ENCODE data around the gene PRKCZ. TPM values are rescaled to one million over a fixed set of nuclear protein-coding genes. Genes with fewer than 3 reads are reported as not detected.

The PRKCZ gene
- total RNA-seq, 1 experiment from 2014 or later: 45.9 TPM

- Histone ChIP-seq H3K4me3 (ENCODE audit: low read depth, low read length) (no peak overlapping the region), H3K4me1 (no peaks in the 10 kb centered on the region), H3K27me3 (replicated peaks; ENCODE audit: control insufficient read depth, insufficient read depth, low read length) (no peaks in the 10 kb centered on the region), H3K9me3 (peaks cover 10% of the 10 kb centered on the region), H3K36me3 (ENCODE audit: control insufficient read depth, insufficient read depth, low read length) (no peaks in the 10 kb centered on the region)
- no peak overlapping the region for H3K27ac Mint-ChIP-seq (ENCODE audit: unreplicated experiment)
- H3K4me3 Mint-ChIP-seq (ENCODE audit: unreplicated experiment): no peak overlapping the region
- no TSS peak for BruUV-seq (replicated peaks)
- H3K27me3 Mint-ChIP-seq (ENCODE audit: insufficient read depth, unreplicated experiment): no peaks in the 10 kb centered on the region
- peaks cover 28% of the 10 kb centered on the region for H3K36me3 Mint-ChIP-seq (ENCODE audit: insufficient read depth, unreplicated experiment)
- TF ChIP-seq CTCF (IDR thresholded peaks at IDR 0.05; ENCODE audit: insufficient read depth in 1 of 2, low read depth in 1 of 2, low read length in 1 of 2, severe bottlenecking in 1 of 2, unreplicated experiment in 1 of 2): no peak
- intact Hi-C loops (cut with micrococcal nuclease; ENCODE audit: unreplicated experiment): no loop called here
- CTCF ChIA-PET: no interaction called here
- no peak for DNase-seq
- POLR2A ChIA-PET: no interaction called here
- peaks cover 21% of the 10 kb centered on the region for H3K9me3 Mint-ChIP-seq (ENCODE audit: unreplicated experiment)
- H3K4me1 Mint-ChIP-seq (ENCODE audit: low read depth, unreplicated experiment): no peaks in the 10 kb centered on the region
These were observed 30.7 kb downstream of the PRKCZ start for GRCh38 chr1:2080884-2081283.

DNA sequence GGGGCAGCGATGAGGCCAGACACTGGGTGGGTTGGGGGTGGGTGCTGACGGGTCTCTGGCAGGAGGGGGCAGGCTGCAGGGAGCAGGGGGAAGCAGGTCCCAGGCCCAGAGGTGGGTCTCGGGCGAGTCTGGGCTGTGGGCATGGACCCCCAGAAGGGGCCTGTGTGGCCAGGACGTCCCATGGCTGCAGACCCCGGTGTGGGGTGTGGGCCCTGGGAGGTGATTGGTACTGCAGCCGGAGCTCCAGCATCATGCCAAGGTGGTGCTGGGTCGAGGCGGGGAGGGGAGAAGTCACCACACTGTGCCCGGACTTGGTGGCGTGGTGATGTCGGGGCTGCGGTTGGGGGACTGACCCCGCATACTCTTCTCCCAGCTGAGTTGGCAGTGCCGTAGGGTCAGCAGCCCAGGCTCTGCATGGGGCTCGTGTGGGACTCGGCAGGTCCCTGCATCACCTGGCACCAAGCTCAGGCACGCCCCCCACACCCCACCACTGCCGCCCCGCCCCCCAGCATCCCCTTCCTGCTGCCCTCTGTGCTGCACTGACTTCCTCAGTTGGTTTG lies 31.2 kb downstream of the PRKCZ start:
- intact Hi-C loops (cut with micrococcal nuclease; ENCODE audit: unreplicated experiment): no loop called here
- Mint-ChIP-seq H3K4me1 (ENCODE audit: low read depth, unreplicated experiment) (no peaks in the 10 kb centered on the region), H3K9me3 (ENCODE audit: unreplicated experiment) (peaks cover 21% of the 10 kb centered on the region), H3K4me3 (ENCODE audit: unreplicated experiment) (no peak overlapping the region), H3K27me3 (ENCODE audit: insufficient read depth, unreplicated experiment) (no peaks in the 10 kb centered on the region), H3K36me3 (ENCODE audit: insufficient read depth, unreplicated experiment) (peaks cover 28% of the 10 kb centered on the region), H3K27ac (ENCODE audit: unreplicated experiment) (no peak overlapping the region)
- POLR2A ChIA-PET: no interaction called here
- no TSS peak for BruUV-seq (replicated peaks)
- DNase-seq: no peak
- Histone ChIP-seq H3K9me3 (peaks cover 10% of the 10 kb centered on the region), H3K36me3 (ENCODE audit: control insufficient read depth, insufficient read depth, low read length) (no peaks in the 10 kb centered on the region), H3K27me3 (replicated peaks; ENCODE audit: control insufficient read depth, insufficient read depth, low read length) (no peaks in the 10 kb centered on the region), H3K4me1 (no peaks in the 10 kb centered on the region), H3K4me3 (ENCODE audit: low read depth, low read length) (no peak overlapping the region)
- TF ChIP-seq CTCF (IDR thresholded peaks at IDR 0.05; ENCODE audit: insufficient read depth in 1 of 2, low read depth in 1 of 2, low read length in 1 of 2, severe bottlenecking in 1 of 2, unreplicated experiment in 1 of 2): no peak
- CTCF ChIA-PET: no interaction called here

- Mint-ChIP-seq H3K4me3 (ENCODE audit: unreplicated experiment) (no peak overlapping the region), H3K27ac (ENCODE audit: unreplicated experiment) (no peak overlapping the region), H3K27me3 (ENCODE audit: insufficient read depth, unreplicated experiment) (no peaks in the 10 kb centered on the region)
These were observed 31.9 kb downstream of the PRKCZ start for GRCh38 chr1:2082064-2082463.

More at GRCh38 chr1:2082064-2082463, 31.9 kb downstream of the PRKCZ start:
- peaks cover 20% of the 10 kb centered on the region for H3K9me3 Mint-ChIP-seq (ENCODE audit: unreplicated experiment)
- Histone ChIP-seq H3K27me3 (replicated peaks; ENCODE audit: control insufficient read depth, insufficient read depth, low read length) (no peaks in the 10 kb centered on the region), H3K9me3 (peaks cover 10% of the 10 kb centered on the region), H3K36me3 (ENCODE audit: control insufficient read depth, insufficient read depth, low read length) (no peaks in the 10 kb centered on the region), H3K4me3 (ENCODE audit: low read depth, low read length) (no peak overlapping the region), H3K4me1 (no peaks in the 10 kb centered on the region)
- intact Hi-C loops (cut with micrococcal nuclease; ENCODE audit: unreplicated experiment): no loop called here
- no peaks in the 10 kb centered on the region for H3K4me1 Mint-ChIP-seq (ENCODE audit: low read depth, unreplicated experiment)
- no TSS peak for BruUV-seq (replicated peaks)
- DNase-seq: no peak
- H3K36me3 Mint-ChIP-seq (ENCODE audit: insufficient read depth, unreplicated experiment): peaks cover 24% of the 10 kb centered on the region
- ChIA-PET POLR2A (no interaction called here), CTCF (no interaction called here)
- no peak for TF ChIP-seq CTCF (IDR thresholded peaks at IDR 0.05; ENCODE audit: insufficient read depth in 1 of 2, low read depth in 1 of 2, low read length in 1 of 2, severe bottlenecking in 1 of 2, unreplicated experiment in 1 of 2)
